ENCODE results near the gene TAS2R10.

TAS2R10 gene

GRCh38 chr12:10783252-10783651 lies 42.9 kb downstream of the TAS2R10 start:
- no peak for DNase-seq (ENCODE audit: low read depth in 3 of 3, low spot score in 1 of 3)

GRCh38 chr12:10779103-10779502 lies 47.1 kb downstream of the TAS2R10 start:
- no peak for DNase-seq (ENCODE audit: low read depth in 3 of 3, low spot score in 1 of 3)

Measured in stimulated activated CD4-positive, alpha-beta T cell treated with anti-CD3 and anti-CD28 coated beads, TNF-alpha, amount 100 ng/mL, for 1 hour (primary cell).